ENCODE data around the gene PCSK2.

PCSK2 gene

GRCh38 chr20:17465236-17465635 is 238.4 kb downstream of the PCSK2 start:
- Mint-ChIP-seq H3K27me3 (ENCODE audit: low read depth) (peaks cover 5% of the 10 kb centered on the region), H3K4me1 (ENCODE audit: low read depth) (peaks cover 5% of the 10 kb centered on the region), H3K4me3 (no peak overlapping the region), H3K27ac (no peak overlapping the region), H3K9me3 (peaks cover 3% of the 10 kb centered on the region), H3K36me3 (ENCODE audit: low read depth) (no peaks in the 10 kb centered on the region)
- no peak for DNase-seq (ENCODE audit: low spot score)

- Mint-ChIP-seq H3K27me3 (ENCODE audit: low read depth) (peaks cover 5% of the 10 kb centered on the region), H3K4me1 (ENCODE audit: low read depth) (no peaks in the 10 kb centered on the region), H3K9me3 (no peaks in the 10 kb centered on the region), H3K36me3 (ENCODE audit: low read depth) (no peaks in the 10 kb centered on the region), H3K4me3 (no peak overlapping the region), H3K27ac (no peak overlapping the region)
- no peak for DNase-seq (ENCODE audit: low spot score)
Measured at GRCh38 chr20:17466641-17467040, 239.8 kb downstream of the PCSK2 start.

GRCh38 chr20:17467120-17467655 is 240.3 kb downstream of the PCSK2 start:
- Mint-ChIP-seq H3K27ac (no peak overlapping the region), H3K36me3 (ENCODE audit: low read depth) (no peaks in the 10 kb centered on the region), H3K4me1 (ENCODE audit: low read depth) (no peaks in the 10 kb centered on the region), H3K9me3 (no peaks in the 10 kb centered on the region), H3K27me3 (ENCODE audit: low read depth) (peaks cover 5% of the 10 kb centered on the region), H3K4me3 (no peak overlapping the region)
- no peak for DNase-seq (ENCODE audit: low spot score)

GRCh38 chr20:17468073-17468840 is 241.4 kb downstream of the PCSK2 start:
- peaks cover 2% of the 10 kb centered on the region for H3K27me3 Mint-ChIP-seq (ENCODE audit: low read depth)
- no peaks in the 10 kb centered on the region for H3K36me3 Mint-ChIP-seq (ENCODE audit: low read depth)
- H3K9me3 Mint-ChIP-seq = no peaks in the 10 kb centered on the region
- no peak overlapping the region for H3K4me3 Mint-ChIP-seq
- DNase-seq (ENCODE audit: low spot score) = no peak
- no peak overlapping the region for H3K27ac Mint-ChIP-seq
- no peaks in the 10 kb centered on the region for H3K4me1 Mint-ChIP-seq (ENCODE audit: low read depth)

GRCh38 chr20:17469246-17470030 is 242.6 kb downstream of the PCSK2 start:
- no peak overlapping the region for H3K4me3 Mint-ChIP-seq
- no peak overlapping the region for H3K27ac Mint-ChIP-seq
- no peaks in the 10 kb centered on the region for H3K9me3 Mint-ChIP-seq
- no peaks in the 10 kb centered on the region for H3K36me3 Mint-ChIP-seq (ENCODE audit: low read depth)
- no peak for DNase-seq (ENCODE audit: low spot score)
- peaks cover 2% of the 10 kb centered on the region for H3K27me3 Mint-ChIP-seq (ENCODE audit: low read depth)
- H3K4me1 Mint-ChIP-seq (ENCODE audit: low read depth) = no peaks in the 10 kb centered on the region

GRCh38 chr20:17470521-17470920 is 243.7 kb downstream of the PCSK2 start:
- H3K36me3 Mint-ChIP-seq (ENCODE audit: low read depth) = no peaks in the 10 kb centered on the region
- no peak overlapping the region for H3K27ac Mint-ChIP-seq
- H3K9me3 Mint-ChIP-seq = no peaks in the 10 kb centered on the region
- no peak overlapping the region for H3K4me3 Mint-ChIP-seq
- no peak for DNase-seq (ENCODE audit: low spot score)
- H3K27me3 Mint-ChIP-seq (ENCODE audit: low read depth) = peaks cover 2% of the 10 kb centered on the region
- no peaks in the 10 kb centered on the region for H3K4me1 Mint-ChIP-seq (ENCODE audit: low read depth)

GRCh38 chr20:17470973-17471372 is 244.1 kb downstream of the PCSK2 start:
- H3K4me1 Mint-ChIP-seq (ENCODE audit: low read depth) = no peaks in the 10 kb centered on the region
- no peaks in the 10 kb centered on the region for H3K9me3 Mint-ChIP-seq
- no peak overlapping the region for H3K4me3 Mint-ChIP-seq
- no peak for DNase-seq (ENCODE audit: low spot score)
- H3K36me3 Mint-ChIP-seq (ENCODE audit: low read depth) = no peaks in the 10 kb centered on the region
- H3K27me3 Mint-ChIP-seq (ENCODE audit: low read depth) = peaks cover 2% of the 10 kb centered on the region
- no peak overlapping the region for H3K27ac Mint-ChIP-seq

GRCh38 chr20:17471606-17472187 is 244.9 kb downstream of the PCSK2 start:
- no peak for DNase-seq (ENCODE audit: low spot score)
- Mint-ChIP-seq H3K9me3 (no peaks in the 10 kb centered on the region), H3K4me3 (no peak overlapping the region), H3K27ac (no peak overlapping the region), H3K4me1 (ENCODE audit: low read depth) (no peaks in the 10 kb centered on the region), H3K27me3 (ENCODE audit: low read depth) (peaks cover 2% of the 10 kb centered on the region), H3K36me3 (ENCODE audit: low read depth) (no peaks in the 10 kb centered on the region)

GRCh38 chr20:17473659-17474058 is 246.8 kb downstream of the PCSK2 start:
- Mint-ChIP-seq H3K36me3 (ENCODE audit: low read depth) (no peaks in the 10 kb centered on the region), H3K4me3 (no peak overlapping the region), H3K27ac (no peak overlapping the region), H3K9me3 (no peaks in the 10 kb centered on the region), H3K27me3 (ENCODE audit: low read depth) (peaks cover 3% of the 10 kb centered on the region), H3K4me1 (ENCODE audit: low read depth) (no peaks in the 10 kb centered on the region)
- DNase-seq (ENCODE audit: low spot score) = no peak

- no peak overlapping the region for H3K4me3 Mint-ChIP-seq
- H3K27ac Mint-ChIP-seq = no peak overlapping the region
- no peaks in the 10 kb centered on the region for H3K4me1 Mint-ChIP-seq (ENCODE audit: low read depth)
- no peaks in the 10 kb centered on the region for H3K9me3 Mint-ChIP-seq
- peaks cover 6% of the 10 kb centered on the region for H3K27me3 Mint-ChIP-seq (ENCODE audit: low read depth)
- no peak for DNase-seq (ENCODE audit: low spot score)
- no peaks in the 10 kb centered on the region for H3K36me3 Mint-ChIP-seq (ENCODE audit: low read depth)
Measured at GRCh38 chr20:17479063-17479657, 252.3 kb downstream of the PCSK2 start.

- H3K27ac Mint-ChIP-seq = no peak overlapping the region
- H3K4me3 Mint-ChIP-seq = no peak overlapping the region
- no peak for DNase-seq (ENCODE audit: low spot score)
- H3K36me3 Mint-ChIP-seq (ENCODE audit: low read depth) = no peaks in the 10 kb centered on the region
- no peaks in the 10 kb centered on the region for H3K9me3 Mint-ChIP-seq
- H3K27me3 Mint-ChIP-seq (ENCODE audit: low read depth) = peaks cover 4% of the 10 kb centered on the region
- no peaks in the 10 kb centered on the region for H3K4me1 Mint-ChIP-seq (ENCODE audit: low read depth)
Measured at GRCh38 chr20:17480696-17481095, 253.9 kb downstream of the PCSK2 start.

GRCh38 chr20:17481661-17482060 is 254.8 kb downstream of the PCSK2 start:
- Mint-ChIP-seq H3K4me3 (no peak overlapping the region), H3K27me3 (ENCODE audit: low read depth) (peaks cover 7% of the 10 kb centered on the region), H3K9me3 (no peaks in the 10 kb centered on the region), H3K27ac (no peak overlapping the region), H3K4me1 (ENCODE audit: low read depth) (no peaks in the 10 kb centered on the region), H3K36me3 (ENCODE audit: low read depth) (no peaks in the 10 kb centered on the region)
- no peak for DNase-seq (ENCODE audit: low spot score)

- no peaks in the 10 kb centered on the region for H3K36me3 Mint-ChIP-seq (ENCODE audit: low read depth)
- no peak overlapping the region for H3K4me3 Mint-ChIP-seq
- H3K27ac Mint-ChIP-seq = no peak overlapping the region
- no peaks in the 10 kb centered on the region for H3K9me3 Mint-ChIP-seq
- H3K4me1 Mint-ChIP-seq (ENCODE audit: low read depth) = no peaks in the 10 kb centered on the region
- DNase-seq (ENCODE audit: low spot score) = no peak
- peaks cover 7% of the 10 kb centered on the region for H3K27me3 Mint-ChIP-seq (ENCODE audit: low read depth)
Measured at GRCh38 chr20:17482536-17482935, 255.7 kb downstream of the PCSK2 start.

- H3K36me3 Mint-ChIP-seq (ENCODE audit: low read depth) = no peaks in the 10 kb centered on the region
Measured at GRCh38 chr20:17485017-17485416, 258.2 kb downstream of the PCSK2 start.

More at GRCh38 chr20:17485017-17485416, 258.2 kb downstream of the PCSK2 start:
- Mint-ChIP-seq H3K27me3 (ENCODE audit: low read depth) (peaks cover 5% of the 10 kb centered on the region), H3K27ac (no peak overlapping the region), H3K9me3 (no peaks in the 10 kb centered on the region), H3K4me3 (no peak overlapping the region), H3K4me1 (ENCODE audit: low read depth) (no peaks in the 10 kb centered on the region)
- no peak for DNase-seq (ENCODE audit: low spot score)

All from T-helper 2 cell treated with Interferon-gamma antibody and Interleukin-4, amounts not matched to agents 5 μg/mL and 100 μg/mL, for 36 hours (primary cell).